ENCODE results near the gene TSHZ1. TPM values are rescaled to one million over a fixed set of nuclear protein-coding genes. Genes with fewer than 3 reads are reported as not detected.
"Not testable (repeated sequence)": the region's sequence is repeated elsewhere in the genome, so short reads cannot be mapped to it uniquely, and the experiment has no call there.

TSHZ1 gene
- total RNA-seq, 1 donor from 2014 or later = 32.0 TPM

DNA sequence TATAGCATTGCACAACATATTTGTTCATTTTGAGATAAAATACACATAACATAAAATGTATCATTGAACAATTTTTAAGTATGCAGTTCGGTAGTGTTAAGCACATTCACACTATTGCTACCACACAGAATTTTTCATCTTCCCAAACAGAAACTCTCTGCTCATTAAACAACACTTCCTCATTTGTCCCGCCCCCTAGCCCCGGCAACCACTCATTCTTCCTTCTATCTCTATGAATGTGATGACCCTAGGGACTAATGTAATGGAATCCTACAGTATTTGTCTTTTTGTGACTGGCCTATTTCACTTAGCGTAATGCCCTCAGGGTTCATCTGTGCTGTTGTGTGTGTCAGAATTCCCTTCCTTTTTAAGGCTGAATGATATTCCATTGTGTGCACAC, 95.4 kb downstream of the TSHZ1 start:
- no peak for DNase-seq (ENCODE audit: low spot score)

DNA sequence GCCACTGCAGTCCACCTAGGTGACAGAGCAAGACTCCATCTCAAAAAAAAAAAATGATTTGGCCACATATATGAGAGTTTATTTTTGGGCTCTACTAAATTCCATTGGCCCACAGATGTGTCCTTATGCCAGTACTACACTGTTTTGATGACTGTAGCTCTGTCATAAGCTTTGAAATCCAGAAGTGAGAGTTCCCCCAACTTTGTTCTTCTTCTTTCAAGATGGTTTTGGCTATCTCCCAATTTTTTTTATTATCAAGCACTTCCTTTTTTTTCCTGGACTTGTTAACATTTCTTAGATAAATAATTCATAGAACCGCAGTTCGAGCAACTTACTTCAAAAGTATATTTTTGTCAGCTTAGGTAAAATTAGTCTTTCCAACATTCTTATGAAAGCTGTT, 96.9 kb downstream of the TSHZ1 start:
- no peak for DNase-seq (ENCODE audit: low spot score)

DNA sequence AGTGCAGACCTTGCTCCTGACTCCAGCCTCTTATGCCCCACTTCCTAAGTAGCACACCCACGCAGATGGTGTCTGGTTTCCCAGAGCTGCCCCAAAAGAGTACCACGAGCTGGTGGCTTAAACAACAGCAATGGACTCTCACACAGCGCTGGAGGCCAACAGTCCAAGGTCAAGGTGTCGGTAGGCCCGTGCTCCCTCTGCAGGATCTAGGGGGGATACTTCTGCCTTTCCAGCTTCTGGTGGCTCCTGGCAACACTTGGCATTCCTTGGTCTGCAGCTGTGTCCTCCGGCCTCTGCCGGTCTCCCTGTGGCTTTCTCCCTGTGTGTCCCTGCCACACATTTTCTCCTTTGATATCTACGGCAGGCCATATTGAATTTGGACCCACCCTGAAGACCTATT, 99.0 kb downstream of the TSHZ1 start:
- DNase-seq (ENCODE audit: low spot score) = no peak

DNA sequence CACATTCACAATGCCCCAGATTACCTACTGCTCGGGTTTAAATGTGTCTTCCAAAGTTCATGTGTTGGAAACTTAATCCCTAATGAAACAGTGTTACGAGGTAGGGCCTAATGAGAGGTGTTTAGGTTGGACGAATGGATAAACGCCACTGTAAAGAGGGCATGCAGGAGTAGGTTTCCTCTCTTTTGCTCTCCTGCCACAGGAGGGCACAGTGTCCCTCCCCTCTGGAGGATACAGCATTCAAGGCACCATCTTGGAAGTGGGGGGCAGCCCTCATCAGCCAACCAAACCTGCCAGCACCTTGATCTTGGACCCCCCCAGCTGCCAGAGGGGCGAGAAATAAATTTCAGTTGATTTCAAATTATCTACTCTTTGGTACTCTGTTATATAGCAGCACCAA, 103.5 kb downstream of the TSHZ1 start:
- no peak for DNase-seq (ENCODE audit: low spot score)

DNA sequence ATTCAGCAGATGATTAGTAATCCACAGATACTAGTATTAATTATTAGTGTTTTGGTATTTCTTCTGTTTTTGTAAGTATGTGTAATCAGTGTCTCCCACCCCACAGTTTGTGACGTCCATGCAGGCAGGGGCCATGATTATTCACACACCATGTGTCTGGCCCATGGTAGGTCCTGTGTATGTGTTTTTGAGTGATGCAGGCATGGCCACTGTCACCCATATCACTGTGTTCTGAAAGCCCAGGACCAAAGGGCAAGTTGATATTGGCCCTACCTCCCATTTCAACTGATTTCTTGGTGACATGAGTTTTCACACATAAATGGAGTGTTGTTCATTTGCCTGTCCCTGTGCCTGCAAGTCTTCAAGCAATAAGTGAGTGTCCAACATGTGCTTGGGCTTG, 104.0 kb downstream of the TSHZ1 start:
- DNase-seq (ENCODE audit: low spot score) = no peak

DNA sequence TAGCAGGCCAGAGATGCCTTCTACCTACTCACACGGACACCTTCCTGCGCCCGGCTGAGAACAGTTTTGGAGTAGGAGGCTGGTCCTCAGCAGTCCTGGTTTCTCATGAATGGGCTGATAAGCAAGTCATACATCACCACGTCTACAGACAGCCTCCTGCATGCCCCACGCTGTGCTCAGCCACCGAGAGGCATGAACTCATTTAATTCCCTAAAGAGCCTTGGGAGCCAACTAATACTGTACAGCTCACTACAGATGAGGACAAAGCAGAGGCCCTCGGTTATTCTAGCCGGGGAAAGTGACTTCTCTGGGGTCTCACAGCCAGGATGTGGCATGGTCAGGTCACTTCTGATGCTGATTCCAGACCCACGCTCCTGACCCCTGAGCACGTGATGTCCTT, 105.6 kb downstream of the TSHZ1 start:
- DNase-seq (ENCODE audit: low spot score) = no peak

DNA sequence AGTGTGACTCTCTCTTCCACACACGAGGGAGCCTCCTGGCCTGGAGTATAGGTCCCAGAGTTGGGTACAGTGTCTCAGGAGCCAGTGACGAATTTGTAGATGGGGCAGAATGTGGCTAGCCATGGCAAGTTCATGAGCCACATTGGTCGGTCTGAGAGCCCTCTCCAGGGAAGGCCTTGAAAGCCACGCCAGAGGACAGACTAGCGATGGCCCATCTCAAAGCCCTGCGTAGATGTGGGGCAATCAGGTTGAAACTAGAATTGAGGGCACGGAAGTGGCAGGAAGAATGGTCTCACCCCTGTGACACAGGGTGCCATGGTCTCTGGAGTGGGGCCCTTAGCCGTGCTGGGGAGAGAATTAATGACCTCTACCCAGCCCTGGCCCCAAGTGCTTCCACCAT, 106.2 kb downstream of the TSHZ1 start:
- no peak for DNase-seq (ENCODE audit: low spot score)

DNA sequence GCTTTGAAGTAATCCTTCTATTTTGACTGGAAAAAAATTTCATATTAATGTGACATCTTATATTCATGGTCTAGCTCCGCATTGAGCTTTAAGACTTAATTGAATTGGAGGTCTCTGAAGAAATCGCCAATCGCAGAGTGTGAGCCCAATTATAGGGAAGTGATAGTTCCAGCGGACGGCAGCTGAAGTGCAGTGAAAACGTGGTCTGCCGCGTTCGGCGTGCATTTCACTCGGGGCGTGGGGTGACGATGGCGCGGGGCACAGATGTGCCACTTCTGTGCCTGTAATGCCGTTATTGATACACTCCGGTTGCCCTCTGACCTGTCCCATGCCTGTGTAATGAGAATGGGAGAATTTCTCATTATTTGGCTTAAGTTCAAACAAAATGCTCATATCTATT, 106.7 kb downstream of the TSHZ1 start:
- no peak for DNase-seq (ENCODE audit: low spot score)

DNA sequence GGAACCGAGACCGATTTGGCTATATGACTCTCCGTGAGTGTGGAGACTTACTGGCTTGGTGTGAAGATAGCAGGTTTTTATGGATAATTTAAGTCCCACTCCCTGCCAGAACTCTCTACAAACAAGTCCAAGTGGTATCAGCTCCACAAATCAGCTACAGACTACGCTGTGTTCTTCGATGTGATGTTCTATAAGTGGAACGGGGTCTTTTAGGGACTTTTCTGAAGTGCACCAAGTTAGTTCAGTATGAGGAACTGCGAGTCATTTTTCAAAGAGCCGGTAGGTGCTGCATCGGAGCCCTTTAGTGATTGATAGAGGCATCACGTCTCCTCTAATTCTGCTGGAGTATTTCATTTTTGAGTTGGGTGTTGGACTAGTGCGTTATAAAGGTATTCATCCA, 107.1 kb downstream of the TSHZ1 start:
- DNase-seq (ENCODE audit: low spot score) = no peak

DNA sequence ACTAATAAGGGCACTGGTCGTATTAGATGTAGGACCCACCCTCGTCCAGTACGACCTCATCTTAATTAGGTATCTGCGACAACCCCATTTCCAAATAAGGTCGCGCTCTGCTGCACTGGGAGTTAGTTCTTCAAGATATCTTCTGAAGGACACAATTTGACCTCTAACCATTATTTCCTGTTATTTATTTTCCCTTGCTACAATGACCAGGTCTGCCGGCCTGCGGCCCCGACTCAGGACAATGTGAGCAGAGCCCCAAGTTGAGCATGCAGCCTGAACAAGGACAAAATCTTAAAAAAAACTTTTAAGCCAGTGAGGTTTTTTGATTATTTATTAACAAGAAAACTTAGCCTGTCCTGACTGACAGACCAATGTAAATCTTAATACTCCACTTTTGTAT, 109.3 kb downstream of the TSHZ1 start:
- DNase-seq (ENCODE audit: low spot score) = no peak

DNA sequence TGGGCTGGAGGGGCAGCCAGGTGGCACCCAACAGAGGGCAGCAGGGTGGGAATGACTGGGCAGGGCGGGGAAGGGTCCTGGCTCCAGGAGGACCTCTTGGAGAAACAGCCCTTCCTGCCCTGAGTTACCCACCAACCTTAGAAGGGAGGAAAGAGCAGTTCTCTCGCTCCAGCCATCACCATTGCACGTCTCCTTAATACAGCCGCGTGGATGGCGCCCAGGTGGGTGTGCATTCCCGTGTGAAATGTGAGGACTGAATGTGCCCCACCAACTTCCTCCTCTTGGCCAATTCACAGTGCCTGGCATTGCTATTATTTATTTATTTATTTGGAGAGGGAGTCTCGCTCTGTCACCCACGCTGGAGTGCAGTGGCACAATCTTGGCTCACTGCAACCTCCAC, 109.9 kb downstream of the TSHZ1 start:
- DNase-seq (ENCODE audit: low spot score) = no peak

DNA sequence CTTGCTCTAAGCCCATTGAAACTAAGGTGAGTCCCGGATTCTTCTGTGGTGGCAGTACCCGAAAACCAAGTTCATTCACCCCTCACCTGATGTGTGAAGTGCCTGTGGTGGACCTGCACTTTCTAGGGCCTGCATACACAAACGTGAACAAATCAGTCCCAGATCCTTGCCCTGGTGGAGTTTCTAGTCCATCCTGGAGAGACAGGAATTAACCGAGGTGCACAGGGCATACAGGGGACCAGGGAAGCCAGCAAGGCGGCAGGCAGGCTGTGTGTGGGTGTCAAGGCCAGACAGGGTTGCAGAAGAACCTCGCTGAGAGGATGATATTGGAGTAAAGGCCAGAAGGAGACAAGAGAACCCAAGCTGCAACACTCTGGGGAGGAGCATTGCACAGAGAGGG, 110.8 kb downstream of the TSHZ1 start:
- no peak for DNase-seq (ENCODE audit: low spot score)

DNA sequence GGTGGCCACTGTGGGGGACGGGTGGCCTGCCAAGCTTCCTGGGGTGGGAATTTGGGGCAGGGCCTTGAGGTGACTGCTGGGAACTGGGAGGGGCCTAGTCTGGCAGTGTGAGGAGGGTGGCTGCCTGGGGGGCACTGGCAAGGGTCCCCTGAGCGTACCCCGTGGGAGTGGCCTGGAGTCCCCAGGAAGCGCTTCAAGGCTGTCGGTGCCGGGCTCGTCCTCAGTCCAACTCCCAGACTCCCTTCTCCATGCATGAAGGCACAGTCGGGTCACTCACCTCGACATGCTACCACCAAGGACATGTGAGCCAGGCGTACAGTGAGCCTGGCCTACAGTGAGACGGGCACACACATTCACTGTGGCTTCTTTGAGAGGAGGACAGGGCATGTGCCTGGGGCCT, 111.6 kb downstream of the TSHZ1 start:
- no peak for DNase-seq (ENCODE audit: low spot score)

DNA sequence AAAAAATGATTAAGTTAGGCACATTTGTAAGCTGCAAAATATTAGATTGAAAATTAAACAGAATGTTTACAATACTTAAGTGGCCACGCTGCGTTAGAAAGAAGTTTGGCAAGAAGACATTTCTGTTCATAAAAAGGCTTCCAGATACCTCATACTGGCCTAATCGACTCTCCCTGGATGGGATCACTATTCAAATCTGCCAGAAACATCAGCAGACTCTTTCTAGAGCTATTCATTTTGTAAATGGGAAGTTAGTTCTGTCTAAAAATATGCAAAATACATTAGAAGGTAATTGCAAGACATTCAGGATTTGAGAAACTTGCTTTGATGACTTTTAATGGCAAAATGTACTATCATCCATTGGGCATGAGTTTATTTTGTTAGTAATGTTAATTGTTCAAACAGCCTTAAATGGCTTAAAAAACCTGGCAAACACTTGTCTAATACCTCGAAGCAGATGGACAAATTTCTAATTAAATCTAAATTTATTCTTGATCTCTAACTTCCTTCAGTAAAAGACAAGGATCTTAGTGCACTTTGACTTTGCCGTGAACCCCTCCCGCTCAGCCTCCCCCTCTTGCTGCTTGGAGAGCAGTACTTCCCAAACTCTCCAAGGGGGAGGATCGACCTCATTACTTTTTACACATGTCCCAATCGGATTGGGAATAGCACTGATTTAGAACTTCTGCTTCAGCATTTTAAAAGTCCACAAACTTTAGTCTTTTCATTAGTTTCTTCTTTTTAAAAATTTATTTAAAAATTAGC, 113.4 kb downstream of the TSHZ1 start:
- DNase-seq (ENCODE audit: low spot score) = no peak

DNA sequence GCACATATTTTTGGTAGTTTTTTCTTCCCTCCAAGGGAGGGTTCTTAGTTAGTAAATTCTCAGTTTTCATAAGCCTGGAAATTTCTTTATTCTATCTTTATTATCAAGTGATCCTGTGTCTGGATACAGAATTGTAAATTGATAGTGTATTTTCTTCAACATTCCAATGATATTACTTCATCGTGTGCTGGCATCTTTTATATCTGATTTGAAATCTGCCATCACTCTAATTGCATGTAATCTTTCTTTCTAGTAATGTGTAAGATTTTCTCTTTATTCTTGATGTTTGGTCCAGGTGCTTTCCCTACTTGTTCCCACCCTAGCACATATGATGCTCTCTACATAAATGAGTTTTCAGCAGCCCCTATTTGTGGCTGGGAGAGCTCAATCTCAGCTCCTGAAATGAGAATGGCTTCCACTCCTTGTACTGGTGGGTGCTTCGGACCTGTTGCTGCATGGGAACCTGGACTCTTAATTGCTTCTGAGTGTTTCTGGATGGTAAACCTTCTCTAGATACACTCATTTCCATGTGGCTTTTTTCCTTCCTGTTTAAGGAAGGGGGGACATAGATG, 114.2 kb downstream of the TSHZ1 start:
- DNase-seq (ENCODE audit: low spot score) = no peak

DNA sequence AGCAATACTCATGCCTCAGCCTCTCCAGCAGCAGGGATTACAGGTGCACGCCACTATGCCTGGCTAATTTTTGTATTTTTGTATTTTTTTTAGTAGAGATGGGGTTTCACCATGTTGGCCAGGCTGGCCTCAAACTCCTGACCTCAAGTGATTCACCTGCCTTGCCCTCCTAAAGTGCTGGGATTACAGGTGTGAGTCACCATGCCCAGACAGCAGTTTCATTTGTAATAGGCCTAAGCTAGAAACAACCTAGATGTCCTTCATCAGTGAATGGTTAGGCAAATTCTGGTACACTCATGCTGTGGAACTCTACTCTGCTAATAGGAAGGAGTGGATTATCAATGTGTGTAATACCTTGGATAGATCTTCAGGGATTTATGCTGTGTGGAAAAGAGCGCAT, 119.2 kb downstream of the TSHZ1 start:
- DNase-seq (ENCODE audit: low spot score) = not testable (repeated sequence)

DNA sequence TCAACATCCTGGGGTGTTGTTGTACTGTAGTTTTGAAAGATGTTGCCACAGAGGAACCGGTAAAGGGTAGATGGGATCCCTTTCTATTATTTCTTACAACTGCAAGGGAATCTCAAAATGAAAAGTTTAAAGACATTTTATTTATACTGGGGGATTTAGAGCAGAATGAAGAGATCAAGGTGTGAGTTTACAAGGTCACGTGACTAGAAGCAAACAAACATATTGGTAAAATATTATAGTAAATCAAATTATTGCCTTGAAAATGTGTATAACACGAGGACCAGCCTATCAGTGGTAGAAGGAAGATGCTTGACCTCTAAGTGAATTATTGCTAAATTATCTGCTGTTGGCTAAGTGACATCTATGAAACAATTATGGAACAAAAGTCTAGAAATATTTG, 119.7 kb downstream of the TSHZ1 start:
- no peak for DNase-seq (ENCODE audit: low spot score)

DNA sequence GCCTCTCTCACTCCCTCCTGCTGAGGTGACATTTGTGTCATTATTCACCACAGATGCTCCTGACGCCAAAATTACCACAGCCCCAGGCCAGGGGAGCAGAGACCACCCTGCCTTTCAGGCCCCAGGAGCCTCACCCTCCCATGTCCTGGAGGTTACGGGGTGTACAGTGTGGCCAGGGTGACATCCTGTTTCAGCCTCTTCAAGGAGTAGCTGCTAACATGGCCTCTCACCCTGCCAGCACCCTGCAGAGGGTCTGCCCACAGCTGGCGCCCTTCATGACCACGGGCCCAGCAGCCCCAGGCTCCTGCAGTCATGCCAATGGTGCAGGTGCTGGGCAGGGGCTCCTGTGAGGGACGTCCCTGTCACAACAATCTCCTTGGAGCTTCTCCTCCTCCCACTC, 124.3 kb downstream of the TSHZ1 start:
- no peak for DNase-seq (ENCODE audit: low spot score)

DNA sequence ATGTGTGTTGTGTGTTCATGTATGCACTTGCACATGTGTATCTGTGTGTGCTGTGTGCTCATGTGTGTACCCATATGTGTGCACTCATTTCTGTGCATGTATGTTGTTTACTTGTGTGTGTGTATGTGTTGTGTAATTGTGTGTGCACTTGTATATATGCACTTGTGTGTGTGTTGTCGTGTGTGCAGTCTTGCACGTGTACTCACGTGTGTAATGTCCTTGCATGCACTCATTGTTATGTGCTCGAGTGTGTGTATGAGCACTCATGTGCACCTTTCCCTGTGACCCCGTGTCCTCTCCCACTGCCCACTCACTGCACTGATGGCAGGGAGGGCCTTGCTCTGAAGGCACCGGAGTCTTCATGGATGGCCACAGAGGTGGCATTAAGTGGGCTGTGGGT, 124.9 kb downstream of the TSHZ1 start:
- DNase-seq (ENCODE audit: low spot score) = no peak

DNA sequence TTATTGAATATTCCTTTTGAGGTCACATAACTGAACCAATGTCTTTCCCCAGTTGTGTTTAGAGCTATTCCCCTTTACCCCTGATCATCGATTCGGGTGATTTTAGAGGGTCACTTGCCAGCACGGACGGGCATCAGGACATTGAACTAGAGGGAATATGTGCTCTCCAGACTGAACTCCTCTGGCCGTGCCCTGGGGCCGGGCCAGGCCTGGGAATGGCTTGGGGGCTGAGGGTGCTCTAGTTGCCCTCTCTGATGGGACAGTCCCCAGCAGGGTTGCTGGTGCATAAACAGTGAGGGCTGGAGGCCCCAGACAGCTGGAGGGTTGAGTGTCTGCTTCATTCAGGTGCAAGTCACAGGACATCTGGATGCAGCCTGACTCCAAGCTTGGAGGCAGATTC, 126.2 kb downstream of the TSHZ1 start:
- no peak for DNase-seq (ENCODE audit: low spot score)

DNA sequence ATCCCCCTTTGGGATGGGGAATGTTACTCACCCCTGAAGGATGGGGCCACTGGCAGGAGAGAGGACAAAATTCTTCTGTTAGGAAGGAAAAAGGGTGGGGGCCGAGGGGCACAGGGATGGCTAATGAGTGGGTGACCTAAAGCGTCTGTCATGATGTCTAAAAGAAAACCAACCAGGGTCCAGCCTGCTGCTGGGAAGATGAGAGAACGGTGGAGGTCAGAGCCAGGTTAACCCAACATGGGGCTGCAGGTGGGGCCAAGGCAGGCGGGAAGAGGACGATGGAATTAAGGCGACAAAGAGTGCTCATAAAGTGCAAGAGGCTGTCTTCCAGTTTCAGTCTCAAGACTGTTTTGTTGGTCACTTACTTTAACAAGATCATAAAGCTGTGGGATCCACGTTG, 126.8 kb downstream of the TSHZ1 start:
- DNase-seq (ENCODE audit: low spot score) = no peak

DNA sequence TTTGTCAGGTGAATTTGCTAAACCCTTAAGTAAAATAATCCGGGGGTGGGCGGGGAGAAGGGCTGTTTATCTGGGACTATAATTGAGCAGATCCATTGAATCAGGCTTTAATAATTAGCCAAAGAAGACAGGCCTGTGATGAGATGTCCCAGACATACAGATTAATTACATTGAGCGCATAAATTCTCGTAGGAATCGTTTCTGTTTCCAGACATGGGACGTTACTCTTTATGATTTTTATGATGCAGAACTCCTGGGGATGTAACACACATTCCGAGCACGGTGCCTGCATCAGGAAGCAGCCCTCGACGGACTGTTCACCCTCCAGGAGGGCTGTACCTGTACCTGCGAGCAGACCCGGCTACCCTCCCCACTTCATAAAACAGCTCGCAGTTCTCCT, 128.0 kb downstream of the TSHZ1 start:
- no peak for DNase-seq (ENCODE audit: low spot score)
